Measurements from ENCODE around the gene GJD3. TPM values are rescaled to one million over a fixed set of nuclear protein-coding genes. Genes with fewer than 3 reads are reported as not detected.

GJD3 gene
- total RNA-seq, 1 experiment from 2014 or later = not detected

DNA sequence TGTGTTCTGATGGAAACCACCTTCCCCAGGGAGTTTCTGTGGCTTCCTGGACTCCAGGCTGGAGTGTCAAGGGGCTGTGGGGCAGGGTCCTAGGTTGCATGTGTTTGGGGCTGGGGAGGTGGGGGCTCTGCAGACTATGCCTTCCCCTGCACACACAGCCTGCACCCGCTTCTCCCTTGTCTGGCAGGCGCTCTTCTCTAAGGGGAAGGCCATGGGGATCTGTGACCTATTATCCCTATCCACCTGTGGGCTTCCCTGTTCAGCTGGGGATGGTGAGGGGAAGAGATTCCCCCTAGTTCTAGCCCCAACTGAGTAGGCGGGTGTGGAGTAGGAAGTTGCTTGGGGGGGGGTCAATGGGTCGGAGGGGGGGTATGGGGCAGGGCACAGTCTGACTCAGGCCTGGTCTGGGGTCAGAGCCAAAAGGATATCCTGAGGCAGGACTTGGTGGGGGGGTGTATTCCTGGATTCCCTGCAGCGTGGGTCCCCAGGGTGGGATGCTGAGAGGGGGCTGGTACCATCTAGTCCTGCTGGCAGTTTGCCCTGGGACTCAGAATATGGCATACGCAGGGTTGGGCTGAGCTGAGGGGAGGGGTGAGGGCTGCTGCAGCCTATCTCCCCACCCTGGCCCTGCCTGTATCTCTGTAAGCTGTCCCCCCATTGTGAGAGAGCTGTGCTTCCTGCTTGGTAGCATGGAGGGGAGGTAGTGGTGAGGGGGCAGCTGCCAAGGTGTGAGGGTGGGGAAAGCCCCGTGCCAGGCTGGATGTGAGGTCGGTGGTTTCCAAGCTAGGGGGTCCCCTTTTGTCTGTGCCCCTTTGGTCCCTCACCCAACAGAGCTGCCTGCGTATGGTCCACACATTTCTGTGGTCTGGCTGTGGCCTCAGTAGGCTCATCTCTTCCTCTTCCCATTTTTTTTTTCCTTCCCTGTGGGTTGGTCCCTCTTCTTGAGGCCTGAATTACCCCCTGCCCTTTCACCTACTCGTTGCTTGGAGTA, 40.9 kb downstream of the GJD3 start:
- Histone ChIP-seq H3K4me2 (peak overlapping the region; percentile 71; the same call in 1 of the 2 replicates), H3K36me3 (ENCODE audit: low read depth) (no peaks in the 10 kb centered on the region), H3K9me3 (ENCODE audit: insufficient read depth, low read depth) (no peaks in the 10 kb centered on the region), H3F3A (ENCODE audit: insufficient read depth, low read depth) (peaks cover 5% of the 10 kb centered on the region; the same call in 1 of the 2 replicates), H3K79me2 (ENCODE audit: low read depth) (peaks cover 88% of the 10 kb centered on the region), H3K27ac (no peak overlapping the region), H3K4me3 (no peak overlapping the region), H2AFZ (no peak overlapping the region), H3K27me3 (ENCODE audit: insufficient read depth, low read depth) (no peaks in the 10 kb centered on the region), H3K4me1 (replicated peaks; ENCODE audit: insufficient read depth) (peaks cover 55% of the 10 kb centered on the region), H4K20me1 (ENCODE audit: insufficient read depth) (peaks cover 20% of the 10 kb centered on the region), H3K9me2 (ENCODE audit: insufficient read depth) (no peaks in the 10 kb centered on the region)
- peak in 1 of 2 experiments; percentile 19 for DNase-seq
- no peak for TF ChIP-seq EZH2 (IDR thresholded peaks at IDR 0.05; ENCODE audit: low read depth)
- no peak for TF ChIP-seq CTCF (conservative IDR thresholded peaks at IDR 0.05)
- BruUV-seq (replicated peaks) = no TSS peak
- intact Hi-C loops (cut with micrococcal nuclease; ENCODE audit: unreplicated experiment) = no loop called here
- ChIA-PET CTCF (interaction anchor here (0.5 kb wide), 1 partner anchor 40 kb away, joined by 3 read pairs; no protein-coding TSS in a partner anchor), POLR2A (ENCODE audit: unreplicated experiment) (no interaction called here)

GRCh38 chr17:40322358-40323315, 41.9 kb downstream of the GJD3 start:
- H3K4me3 ChIP-seq = peak overlapping the region; percentile 28; the same call in 1 of the 2 replicates
- ChIA-PET CTCF (interaction anchor here (0.5 kb wide), 1 partner anchor 39 kb away, joined by 3 read pairs; no protein-coding TSS in a partner anchor), POLR2A (ENCODE audit: unreplicated experiment) (interaction anchor here (0.5 to 0.7 kb wide), 2 partner anchors 105 to 1413 kb away, joined by 4 to 28 read pairs; no protein-coding TSS in a partner anchor)
- no peaks in the 10 kb centered on the region for H3K27me3 ChIP-seq (ENCODE audit: insufficient read depth, low read depth)
- BruUV-seq (replicated peaks) = no TSS peak
- no peaks in the 10 kb centered on the region for H3K9me2 ChIP-seq (ENCODE audit: insufficient read depth)
- no peaks in the 10 kb centered on the region for H3K36me3 ChIP-seq (ENCODE audit: low read depth)
- H4K20me1 ChIP-seq (ENCODE audit: insufficient read depth) = peaks cover 18% of the 10 kb centered on the region
- H3K79me2 ChIP-seq (ENCODE audit: low read depth) = peaks cover 90% of the 10 kb centered on the region
- peak overlapping the region; percentile 36 for H3K27ac ChIP-seq
- intact Hi-C loops (cut with micrococcal nuclease; ENCODE audit: unreplicated experiment) = no loop called here
- TF ChIP-seq EZH2 (IDR thresholded peaks at IDR 0.05; ENCODE audit: low read depth) (no peak), CTCF (conservative IDR thresholded peaks at IDR 0.05) (no peak)
- H3K4me2 ChIP-seq = peak overlapping the region; percentile 71
- 0 out of 2 replicates have a peak overlapping the region, but pooled peaks have one; percentile 46 for H2AFZ ChIP-seq
- H3F3A ChIP-seq (ENCODE audit: insufficient read depth, low read depth) = peaks cover 7% of the 10 kb centered on the region; the same call in 1 of the 2 replicates
- no peaks in the 10 kb centered on the region for H3K9me3 ChIP-seq (ENCODE audit: insufficient read depth, low read depth)
- DNase-seq = peak; percentile 53 to 59
- H3K4me1 ChIP-seq (replicated peaks; ENCODE audit: insufficient read depth) = peaks cover 56% of the 10 kb centered on the region

DNA sequence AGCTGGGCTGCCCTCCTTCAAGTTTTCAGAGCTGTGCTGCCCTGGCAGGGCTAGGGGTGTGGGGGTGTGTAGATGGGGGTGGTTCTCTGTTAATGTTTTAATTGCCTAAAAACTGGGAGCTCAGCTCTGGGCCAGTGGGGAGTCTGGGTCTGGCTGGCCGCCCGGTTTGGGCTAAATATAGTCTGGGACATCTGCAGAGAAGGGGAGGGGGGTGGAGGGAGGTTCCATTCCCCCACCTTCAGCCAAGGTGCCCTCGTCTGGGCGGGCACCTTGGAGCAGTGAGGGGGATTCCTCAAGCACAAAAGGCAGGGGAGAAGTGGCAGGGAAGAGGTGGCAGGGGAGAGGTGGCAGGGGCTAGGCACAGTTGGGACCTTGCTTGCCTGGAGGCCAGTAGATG, 42.6 kb downstream of the GJD3 start:
- H3K27me3 ChIP-seq (ENCODE audit: insufficient read depth, low read depth) = no peaks in the 10 kb centered on the region
- no peak for TF ChIP-seq CTCF (conservative IDR thresholded peaks at IDR 0.05)
- no peaks in the 10 kb centered on the region for H3K9me3 ChIP-seq (ENCODE audit: insufficient read depth, low read depth)
- H3K9me2 ChIP-seq (ENCODE audit: insufficient read depth) = no peaks in the 10 kb centered on the region
- H4K20me1 ChIP-seq (ENCODE audit: insufficient read depth) = peaks cover 14% of the 10 kb centered on the region
- DNase-seq = no peak
- ChIA-PET CTCF (no interaction called here), POLR2A (ENCODE audit: unreplicated experiment) (interaction anchor here (0.5 kb wide), 1 partner anchor 1414 kb away, joined by 28 read pairs; no protein-coding TSS in a partner anchor)
- peaks cover 14% of the 10 kb centered on the region for H3F3A ChIP-seq (ENCODE audit: insufficient read depth, low read depth)
- no TSS peak for BruUV-seq (replicated peaks)
- H3K36me3 ChIP-seq (ENCODE audit: low read depth) = no peaks in the 10 kb centered on the region
- no peak overlapping the region for H2AFZ ChIP-seq
- peaks cover 63% of the 10 kb centered on the region for H3K4me1 ChIP-seq (replicated peaks; ENCODE audit: insufficient read depth)
- intact Hi-C loops (cut with micrococcal nuclease; ENCODE audit: unreplicated experiment) = no loop called here
- H3K4me2 ChIP-seq = peak overlapping the region; percentile 71
- peak overlapping the region; percentile 28; the same call in 1 of the 2 replicates for H3K4me3 ChIP-seq
- peaks cover 85% of the 10 kb centered on the region for H3K79me2 ChIP-seq (ENCODE audit: low read depth)
- H3K27ac ChIP-seq = peak overlapping the region; percentile 36

Data from PC-9 (cell line).